ENCODE measurements around the gene TRIM31. TPM values are rescaled to one million over a fixed set of nuclear protein-coding genes. Genes with fewer than 3 reads are reported as not detected.

TRIM31 gene
- total and polyA plus RNA-seq, 2 experiments from 2014 or later = not detected

- WGBS, 2 experiments (ENCODE audit: low coverage in 1 of 2, low lambda C conversion rate in 2 of 2, missing lambda C conversion rate in 2 of 2) = 36 to 42% methylated on average over 4 of the region's 4 CpGs
- Histone ChIP-seq H3K4me3 (no peak overlapping the region), H3F3A (ENCODE audit: insufficient read depth) (peaks cover 9% of the 10 kb centered on the region; the same call in 1 of the 2 replicates), H3K9ac (no peak overlapping the region), H2AFZ (no peak overlapping the region), H3K79me2 (ENCODE audit: insufficient read depth) (no peaks in the 10 kb centered on the region), H3K9me2 (ENCODE audit: insufficient read depth) (no peaks in the 10 kb centered on the region), H3K36me3 (ENCODE audit: low read depth) (no peaks in the 10 kb centered on the region), H3K27me3 (replicated peaks; ENCODE audit: insufficient read depth) (peaks cover 45% of the 10 kb centered on the region), H3K9me3 (ENCODE audit: low read depth) (no peaks in the 10 kb centered on the region), H3K4me2 (ENCODE audit: unreplicated experiment) (no peak overlapping the region), H3K27ac (no peak overlapping the region), H3K4me1 (ENCODE audit: insufficient read depth) (peaks cover 16% of the 10 kb centered on the region; the same call in 1 of the 2 replicates), H4K20me1 (ENCODE audit: insufficient read depth) (no peaks in the 10 kb centered on the region)
- in situ Hi-C loops (cut with MboI) = no loop called here
- DNase-seq = no peak
- no peak for TF ChIP-seq EZH2 (IDR thresholded peaks at IDR 0.05; ENCODE audit: insufficient read depth, poor library complexity, severe bottlenecking)
- no peak for TF ChIP-seq EZH2phosphoT487 (IDR thresholded peaks at IDR 0.05; ENCODE audit: insufficient read depth, low read depth)
Observed at GRCh38 chr6:30097902-30098768, 14.8 kb downstream of the TRIM31 start.

GRCh38 chr6:30096829-30097228 is 16.1 kb downstream of the TRIM31 start:
- in situ Hi-C loops (cut with MboI) = no loop called here
- H4K20me1 ChIP-seq (ENCODE audit: insufficient read depth) = no peaks in the 10 kb centered on the region
- TF ChIP-seq EZH2phosphoT487 (IDR thresholded peaks at IDR 0.05; ENCODE audit: insufficient read depth, low read depth) (no peak), EZH2 (IDR thresholded peaks at IDR 0.05; ENCODE audit: insufficient read depth, poor library complexity, severe bottlenecking) (no peak)
- no peak overlapping the region for H3K27ac ChIP-seq
- DNase-seq = no peak
- H3F3A ChIP-seq (ENCODE audit: insufficient read depth) = 0 out of 2 replicates have a peak, but pooled peaks cover 4% of the 10 kb centered on the region
- H2AFZ ChIP-seq = no peak overlapping the region
- peaks cover 49% of the 10 kb centered on the region for H3K27me3 ChIP-seq (replicated peaks; ENCODE audit: insufficient read depth)
- no peaks in the 10 kb centered on the region for H3K36me3 ChIP-seq (ENCODE audit: low read depth)
- no peak overlapping the region for H3K9ac ChIP-seq
- no peak overlapping the region for H3K4me2 ChIP-seq (ENCODE audit: unreplicated experiment)
- no peak overlapping the region for H3K4me3 ChIP-seq
- no peaks in the 10 kb centered on the region for H3K9me2 ChIP-seq (ENCODE audit: insufficient read depth)
- 0% methylated on average over 1 of the region's 1 CpG for WGBS, 2 experiments (ENCODE audit: low coverage in 1 of 2, low lambda C conversion rate in 2 of 2, missing lambda C conversion rate in 2 of 2)
- peaks cover 10% of the 10 kb centered on the region for H3K4me1 ChIP-seq (ENCODE audit: insufficient read depth)
- no peaks in the 10 kb centered on the region for H3K9me3 ChIP-seq (ENCODE audit: low read depth)
- no peaks in the 10 kb centered on the region for H3K79me2 ChIP-seq (ENCODE audit: insufficient read depth)

DNA sequence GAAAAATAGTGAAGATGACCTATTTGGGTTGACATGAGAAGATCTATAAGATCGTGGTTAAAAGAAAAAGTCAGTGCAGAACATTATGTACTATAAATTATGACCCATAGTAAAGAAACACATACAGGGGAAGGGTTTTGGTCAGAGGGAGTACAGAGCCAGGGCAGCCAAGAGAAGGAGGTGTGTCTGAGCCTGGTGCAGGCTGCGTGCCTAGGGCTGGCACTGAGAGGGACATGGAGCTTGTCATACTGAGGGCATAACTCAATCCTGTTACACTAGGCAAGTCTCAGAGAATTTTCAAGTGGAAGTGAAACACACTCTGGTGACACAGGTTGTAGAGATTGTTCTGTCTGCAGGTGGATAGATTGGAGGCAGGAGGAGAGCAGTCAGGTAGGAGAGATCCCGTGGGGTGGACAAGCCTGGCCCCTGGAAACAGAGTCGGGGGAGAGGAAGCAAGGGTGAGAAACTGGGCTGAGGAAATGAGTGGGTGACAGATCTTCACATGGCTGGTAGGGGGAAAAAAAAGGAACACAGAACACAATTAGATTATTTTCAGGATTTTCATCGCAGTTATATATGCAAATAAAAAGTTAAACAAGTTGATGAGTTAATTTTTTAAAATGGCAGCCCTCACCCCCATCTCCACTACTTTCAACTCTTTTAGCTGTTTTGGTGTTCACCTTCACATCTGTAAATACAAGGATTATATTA is 18.8 kb downstream of the TRIM31 start:
- in situ Hi-C loops (cut with MboI) = no loop called here

GRCh38 chr6:30092852-30093543 is 19.9 kb downstream of the TRIM31 start:
- Histone ChIP-seq H3K4me1 (ENCODE audit: insufficient read depth) (peaks cover 11% of the 10 kb centered on the region), H3K79me2 (ENCODE audit: insufficient read depth) (no peaks in the 10 kb centered on the region), H3K27ac (no peak overlapping the region), H3K9me2 (ENCODE audit: insufficient read depth) (no peaks in the 10 kb centered on the region), H3K4me3 (no peak overlapping the region), H4K20me1 (ENCODE audit: insufficient read depth) (no peaks in the 10 kb centered on the region), H3K9ac (no peak overlapping the region), H3K4me2 (ENCODE audit: unreplicated experiment) (no peak overlapping the region), H3K36me3 (ENCODE audit: low read depth) (no peaks in the 10 kb centered on the region), H3K27me3 (replicated peaks; ENCODE audit: insufficient read depth) (peaks cover 26% of the 10 kb centered on the region; the same call in 1 of the 2 replicates), H2AFZ (no peak overlapping the region), H3K9me3 (ENCODE audit: low read depth) (no peaks in the 10 kb centered on the region), H3F3A (ENCODE audit: insufficient read depth) (no peaks in the 10 kb centered on the region)
- in situ Hi-C loops (cut with MboI) = no loop called here
- TF ChIP-seq EZH2 (IDR thresholded peaks at IDR 0.05; ENCODE audit: insufficient read depth, poor library complexity, severe bottlenecking) (no peak), EZH2phosphoT487 (IDR thresholded peaks at IDR 0.05; ENCODE audit: insufficient read depth, low read depth) (no peak)
- 58 to 64% methylated on average over 6 of the region's 6 CpGs for WGBS, 2 experiments (ENCODE audit: low coverage in 1 of 2, low lambda C conversion rate in 2 of 2, missing lambda C conversion rate in 2 of 2)
- no peak for DNase-seq

More for the DNA sequence above, 18.8 kb downstream of the TRIM31 start:
- H3K9me3 ChIP-seq (ENCODE audit: low read depth) = no peaks in the 10 kb centered on the region
- no peaks in the 10 kb centered on the region for H3K79me2 ChIP-seq (ENCODE audit: insufficient read depth)
- no peaks in the 10 kb centered on the region for H3K36me3 ChIP-seq (ENCODE audit: low read depth)
- TF ChIP-seq EZH2phosphoT487 (IDR thresholded peaks at IDR 0.05; ENCODE audit: insufficient read depth, low read depth) = no peak
- TF ChIP-seq EZH2 (IDR thresholded peaks at IDR 0.05; ENCODE audit: insufficient read depth, poor library complexity, severe bottlenecking) = no peak
- no peak for DNase-seq
- H3K4me2 ChIP-seq (ENCODE audit: unreplicated experiment) = no peak overlapping the region
- WGBS, 2 experiments (ENCODE audit: low coverage in 1 of 2, low lambda C conversion rate in 2 of 2, missing lambda C conversion rate in 2 of 2) = 51 to 66% methylated on average over 5 of the region's 5 CpGs
- H3K27me3 ChIP-seq (replicated peaks; ENCODE audit: insufficient read depth) = peaks cover 34% of the 10 kb centered on the region
- H3F3A ChIP-seq (ENCODE audit: insufficient read depth) = no peaks in the 10 kb centered on the region
- H3K27ac ChIP-seq = no peak overlapping the region
- no peak overlapping the region for H3K4me3 ChIP-seq
- no peak overlapping the region for H2AFZ ChIP-seq
- H3K4me1 ChIP-seq (ENCODE audit: insufficient read depth) = peaks cover 11% of the 10 kb centered on the region
- no peaks in the 10 kb centered on the region for H3K9me2 ChIP-seq (ENCODE audit: insufficient read depth)
- no peak overlapping the region for H3K9ac ChIP-seq
- H4K20me1 ChIP-seq (ENCODE audit: insufficient read depth) = no peaks in the 10 kb centered on the region

Data from GM23248 (cell line).